ENCODE measurements around the gene URM1.

The URM1 gene

GRCh38 chr9:128325629-128326028 lies 45.5 kb upstream of the URM1 start:
- TF ChIP-seq ZFX (IDR thresholded peaks at IDR 0.05; ENCODE audit: borderline replicate concordance), result no peak
- TF ChIP-seq CTCF (IDR thresholded peaks at IDR 0.05), result no peak

GRCh38 chr9:128333451-128333869 lies 37.7 kb upstream of the URM1 start:
- no peak for TF ChIP-seq CTCF (IDR thresholded peaks at IDR 0.05)
- H3K27ac ChIP-seq, result no peak overlapping the region

More at GRCh38 chr9:128325629-128326028, 45.5 kb upstream of the URM1 start:
- no peak overlapping the region for H3K27ac ChIP-seq

- H3K27ac ChIP-seq, result no peak overlapping the region
- TF ChIP-seq CTCF (IDR thresholded peaks at IDR 0.05) (no peak), ZFX (IDR thresholded peaks at IDR 0.05; ENCODE audit: borderline replicate concordance) (no peak)
These were observed 36.0 kb upstream of the URM1 start for GRCh38 chr9:128335161-128335560.

GRCh38 chr9:128335914-128336313 lies 35.3 kb upstream of the URM1 start:
- H3K27ac ChIP-seq, result no peak overlapping the region
- TF ChIP-seq CTCF (IDR thresholded peaks at IDR 0.05) (no peak), ZFX (IDR thresholded peaks at IDR 0.05; ENCODE audit: borderline replicate concordance) (no peak)

- no peak overlapping the region for H3K27ac ChIP-seq
- TF ChIP-seq CTCF (IDR thresholded peaks at IDR 0.05) (no peak), ZFX (IDR thresholded peaks at IDR 0.05; ENCODE audit: borderline replicate concordance) (no peak)
These were observed 33.2 kb upstream of the URM1 start for GRCh38 chr9:128337936-128338335.

GRCh38 chr9:128338852-128339614 lies 32.1 kb upstream of the URM1 start:
- peak overlapping the region; percentile 79 for H3K27ac ChIP-seq

- peak within 1 kb of the TSS; percentile 79 for H3K27ac ChIP-seq
- TF ChIP-seq CTCF (IDR thresholded peaks at IDR 0.05), result no peak
These were observed 31.1 kb upstream of the URM1 start, which contains the start of gene SLC27A4 for GRCh38 chr9:128339761-128340690. Gene SLC27A4, plus strand, starts transcription at chr9:128340527. Its CDS starts 2,606 bp downstream, at chr9:128343133.

All from 22Rv1 (cell line).